CD14-positive monocyte (primary cell): ENCODE data around the gene RPL10. TPM values are rescaled to one million over a fixed set of nuclear protein-coding genes. Genes with fewer than 3 reads are reported as not detected.

Experiments
- DNase-seq, 3 donors: peaks; one replicate each; pipeline ENCODE4 v3.0.0-alpha.2; 2011 to 2022
- H2AFZ ChIP-seq: 2 replicates; pipeline ENCODE4 v1.6.0; 2012; ENCODE audit warnings: mild to moderate bottlenecking, low read depth, low read length, inconsistent platforms; ENCODE audit not compliant: insufficient read depth, poor library complexity, severe bottlenecking
- H3K27ac ChIP-seq, 2 donors: 1 replicate in 1 of 2; 2 replicates in 1 of 2; pipeline ENCODE4 v1.5.1; 2012 to 2013; ENCODE audit warnings: low read length in 2 of 2, control low read depth in 1 of 2, inconsistent platforms in 1 of 2, low read depth in 1 of 2, mild to moderate bottlenecking in 1 of 2
- H3K27me3 ChIP-seq, 2 donors: one replicate each; pipeline versions ENCODE4 v1.6.0 to v1.6.1; 2011 to 2013; ENCODE audit warnings: low read length in 2 of 2; ENCODE audit not compliant: control insufficient read depth in 2 of 2, insufficient read depth in 2 of 2
- H3K36me3 ChIP-seq, 2 donors: replicated peaks in 1 of 2; 1 replicate in 1 of 2; 2 replicates in 1 of 2; pipeline versions ENCODE4 v1.5.1 to v1.6.1; 2012 to 2013; ENCODE audit warnings: low read length in 2 of 2, control low read depth in 1 of 2, inconsistent platforms in 1 of 2, mild to moderate bottlenecking in 1 of 2; ENCODE audit not compliant: insufficient read depth in 2 of 2, control insufficient read depth in 1 of 2
- H3K4me1 ChIP-seq, 2 donors: 1 replicate in 1 of 2; 2 replicates in 1 of 2; pipeline versions ENCODE4 v1.5.1 to v1.6.1; 2012 to 2013; ENCODE audit warnings: low read length in 2 of 2, control low read depth in 1 of 2, inconsistent platforms in 1 of 2, mild to moderate bottlenecking in 1 of 2, moderate library complexity in 1 of 2; ENCODE audit not compliant: insufficient read depth in 2 of 2, control insufficient read depth in 1 of 2
- H3K4me2 ChIP-seq: replicated peaks from 2 replicates; pipeline ENCODE3; 2012; ENCODE audit warnings: low read length, moderate library complexity, mild to moderate bottlenecking; ENCODE audit not compliant: poor library complexity, severe bottlenecking; ENCODE audit errors: extremely low read depth
- H3K4me3 ChIP-seq, 3 experiments: fragments of 200-600 bp in 1 of 3; sonication (generic) in 1 of 3; replicated peaks in 1 of 3; 1 replicate in 2 of 3; 2 replicates in 1 of 3; pipeline ENCODE4 v1.5.1; 2011 to 2013; ENCODE audit warnings: low read length in 3 of 3, mild to moderate bottlenecking in 3 of 3, control low read depth in 2 of 3, low read depth in 2 of 3, inconsistent platforms in 1 of 3, moderate library complexity in 1 of 3
- H3K79me2 ChIP-seq: 2 replicates; pipeline ENCODE4 v1.6.0; 2012; ENCODE audit warnings: mild to moderate bottlenecking, control low read depth, inconsistent platforms, low read length, moderate library complexity; ENCODE audit not compliant: insufficient read depth
- H3K9ac ChIP-seq: 2 replicates; pipeline ENCODE4 v1.6.0; 2017; ENCODE audit warnings: low read length, mild to moderate bottlenecking; ENCODE audit not compliant: insufficient read depth, poor library complexity, severe bottlenecking
- H3K9me3 ChIP-seq, 2 donors: replicated peaks in 1 of 2; 1 replicate in 1 of 2; 2 replicates in 1 of 2; pipeline versions ENCODE4 v1.5.1 to v1.6.1; 2012 to 2013; ENCODE audit warnings: low read length in 2 of 2, control low read depth in 1 of 2; ENCODE audit not compliant: control insufficient read depth in 1 of 2, insufficient read depth in 1 of 2
- H4K20me1 ChIP-seq: 2 replicates; pipeline ENCODE4 v1.6.0; 2012; ENCODE audit warnings: mild to moderate bottlenecking, low read length, control low read depth, moderate library complexity; ENCODE audit not compliant: insufficient read depth
- H3K27ac Mint-ChIP-seq, 7 donors: one replicate each; pipeline ENCODE4 v1.8.0; 2020; ENCODE audit warnings: mild to moderate bottlenecking in 7 of 7, mixed read lengths in 7 of 7, moderate library complexity in 6 of 7, inconsistent platforms in 2 of 7
- H3K27me3 Mint-ChIP-seq, 3 donors: one replicate each; pipeline ENCODE4 v1.8.0; 2021 to 2022; ENCODE audit warnings: low read depth in 3 of 3, mild to moderate bottlenecking in 3 of 3, mixed read lengths in 3 of 3, moderate library complexity in 3 of 3, inconsistent platforms in 1 of 3
- H3K36me3 Mint-ChIP-seq, 2 donors: one replicate each; pipeline ENCODE4 v1.8.0; 2020; ENCODE audit warnings: mixed read lengths in 2 of 2, inconsistent platforms in 1 of 2, mild to moderate bottlenecking in 1 of 2
- H3K4me1 Mint-ChIP-seq: one replicate; pipeline ENCODE4 v1.8.0; 2020; ENCODE audit warnings: mild to moderate bottlenecking, mixed read lengths
- H3K4me3 Mint-ChIP-seq, 2 donors: one replicate each; pipeline ENCODE4 v1.8.0; 2020; ENCODE audit warnings: mild to moderate bottlenecking in 2 of 2, mixed read lengths in 2 of 2, moderate library complexity in 1 of 2
- H3K9me3 Mint-ChIP-seq, 7 donors: one replicate each; pipeline ENCODE4 v1.8.0; 2020 to 2022; ENCODE audit warnings: mixed read lengths in 7 of 7, mild to moderate bottlenecking in 6 of 7, moderate library complexity in 6 of 7, inconsistent platforms in 2 of 7
- WGBS: methylation state at CpG from one replicate; pipeline ENCODE4 v1.1.5; 2013; ENCODE audit warnings: missing lambda C conversion rate; ENCODE audit not compliant: insufficient coverage; 5-methylcytosine and 5-hydroxymethylcytosine counted together
- intact Hi-C, 2 donors: fragments of 100-400 bp; cut with micrococcal nuclease; formaldehyde crosslinking; loops; one replicate each; pipeline versions ENCODE4 v1.15.0 to v1.15.1; 2023
- polyA plus RNA-seq, 3 donors: library from polyadenylated mRNA; depleted of rRNA in 1 of 3; unstranded in 2 of 3; stranded (reverse) in 1 of 3; fragments of 300-500 nt in 2 of 3; fragments of >200 nt in 1 of 3; fragmentation: Illumina TruSeq in 2 of 3; gene quantifications; 1 replicate in 2 of 3; 2 replicates in 1 of 3; pipeline ENCODE4 v1.2.3, GENCODE V29; 2012 to 2021
- TF ChIP-seq, protein P1 (sequence below): fragments of 200-600 bp; IDR thresholded peaks from one replicate; pipeline ENCODE4 v1.8.0; 2022; ENCODE audit warnings: antibody characterized with exemption, mild to moderate bottlenecking

Gene RPL10
- polyA plus RNA-seq, 3 donors, result 1,536 to 5,639 (median 1,724) TPM

DNA sequence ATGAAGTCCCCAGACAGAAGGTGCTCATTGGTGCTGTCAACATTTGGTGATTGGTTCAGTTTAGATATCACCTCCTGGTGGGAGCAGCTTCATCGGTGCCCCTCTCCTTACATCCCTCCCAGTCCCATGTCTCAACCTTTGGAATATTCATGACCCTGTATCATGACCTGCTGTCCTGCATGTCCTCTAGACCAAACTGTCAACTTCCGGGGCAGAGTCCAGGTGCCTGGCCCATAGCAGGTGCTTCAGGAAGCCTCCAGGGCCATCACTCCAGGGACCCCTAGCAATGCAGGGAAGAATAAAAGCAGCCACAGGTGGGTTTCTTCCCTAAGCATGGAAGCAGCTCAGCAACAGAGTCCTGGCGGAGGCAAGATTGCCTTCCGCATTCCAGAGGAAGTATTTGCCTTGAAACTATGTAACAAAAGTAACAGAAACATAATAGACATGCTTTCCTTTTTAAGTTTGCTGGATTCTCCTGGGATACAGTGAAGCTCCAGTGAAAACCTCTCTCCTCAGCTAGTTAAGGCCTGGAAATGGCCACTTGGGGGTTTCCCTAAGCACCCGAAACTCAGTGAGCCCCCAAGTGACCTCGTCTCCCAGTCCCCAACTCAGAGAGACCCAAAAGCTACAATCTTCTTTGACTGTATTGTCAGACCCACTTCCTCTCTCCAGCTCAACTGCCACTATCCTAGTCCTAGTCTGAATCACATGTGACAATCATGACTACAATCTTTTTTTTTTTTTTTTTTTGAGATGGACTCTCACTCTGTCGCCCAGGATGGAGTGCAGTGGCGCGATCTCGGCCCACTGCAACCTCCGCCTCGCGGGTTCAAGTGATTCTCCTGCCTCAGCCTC lies 29.0 kb downstream of the RPL10 start:
- Mint-ChIP-seq H3K27ac (peak overlapping the region; percentile 30 to 99 (median 90)), H3K4me3 (peak overlapping the region; percentile 81 to 84), H3K9me3 (peaks cover 0 to 21% (median 5%) of the 10 kb centered on the region in 7 donors), H3K36me3 (peaks cover under 1 to 5% of the 10 kb centered on the region in 2 donors), H3K4me1 (peaks cover 50% of the 10 kb centered on the region), H3K27me3 (peaks cover 0 to 2% (median 0%) of the 10 kb centered on the region in 3 donors)
- peak overlapping the region in 1 of 3 experiments; percentile 87 for H3K4me3 ChIP-seq
- peaks cover under 1 to 1% of the 10 kb centered on the region in 2 donors for H3K36me3 ChIP-seq
- H2AFZ ChIP-seq, result no peak overlapping the region
- TF ChIP-seq, protein P1, sequence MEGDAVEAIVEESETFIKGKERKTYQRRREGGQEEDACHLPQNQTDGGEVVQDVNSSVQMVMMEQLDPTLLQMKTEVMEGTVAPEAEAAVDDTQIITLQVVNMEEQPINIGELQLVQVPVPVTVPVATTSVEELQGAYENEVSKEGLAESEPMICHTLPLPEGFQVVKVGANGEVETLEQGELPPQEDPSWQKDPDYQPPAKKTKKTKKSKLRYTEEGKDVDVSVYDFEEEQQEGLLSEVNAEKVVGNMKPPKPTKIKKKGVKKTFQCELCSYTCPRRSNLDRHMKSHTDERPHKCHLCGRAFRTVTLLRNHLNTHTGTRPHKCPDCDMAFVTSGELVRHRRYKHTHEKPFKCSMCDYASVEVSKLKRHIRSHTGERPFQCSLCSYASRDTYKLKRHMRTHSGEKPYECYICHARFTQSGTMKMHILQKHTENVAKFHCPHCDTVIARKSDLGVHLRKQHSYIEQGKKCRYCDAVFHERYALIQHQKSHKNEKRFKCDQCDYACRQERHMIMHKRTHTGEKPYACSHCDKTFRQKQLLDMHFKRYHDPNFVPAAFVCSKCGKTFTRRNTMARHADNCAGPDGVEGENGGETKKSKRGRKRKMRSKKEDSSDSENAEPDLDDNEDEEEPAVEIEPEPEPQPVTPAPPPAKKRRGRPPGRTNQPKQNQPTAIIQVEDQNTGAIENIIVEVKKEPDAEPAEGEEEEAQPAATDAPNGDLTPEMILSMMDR, result no peak
- 100% methylated on average over 1 of the region's 13 CpGs for WGBS
- no peaks in the 10 kb centered on the region for H3K27me3 ChIP-seq
- no peaks in the 10 kb centered on the region for H3K9me3 ChIP-seq
- H3K27ac ChIP-seq, result peak overlapping the region; percentile 78
- intact Hi-C loops, result loop anchor here in 1 of 2 donors (2.0 kb wide), 1 partner anchor 14 kb away; no protein-coding TSS in a partner anchor
- DNase-seq, result peak; percentile 34 to 72 (median 50)
- no peaks in the 10 kb centered on the region for H4K20me1 ChIP-seq
- H3K4me2 ChIP-seq, result peak overlapping the region; percentile 12
- H3K4me1 ChIP-seq, result peaks cover 49 to 64% of the 10 kb centered on the region in 2 donors
- H3K9ac ChIP-seq, result no peak overlapping the region
- H3K79me2 ChIP-seq, result peaks cover 36% of the 10 kb centered on the region

DNA sequence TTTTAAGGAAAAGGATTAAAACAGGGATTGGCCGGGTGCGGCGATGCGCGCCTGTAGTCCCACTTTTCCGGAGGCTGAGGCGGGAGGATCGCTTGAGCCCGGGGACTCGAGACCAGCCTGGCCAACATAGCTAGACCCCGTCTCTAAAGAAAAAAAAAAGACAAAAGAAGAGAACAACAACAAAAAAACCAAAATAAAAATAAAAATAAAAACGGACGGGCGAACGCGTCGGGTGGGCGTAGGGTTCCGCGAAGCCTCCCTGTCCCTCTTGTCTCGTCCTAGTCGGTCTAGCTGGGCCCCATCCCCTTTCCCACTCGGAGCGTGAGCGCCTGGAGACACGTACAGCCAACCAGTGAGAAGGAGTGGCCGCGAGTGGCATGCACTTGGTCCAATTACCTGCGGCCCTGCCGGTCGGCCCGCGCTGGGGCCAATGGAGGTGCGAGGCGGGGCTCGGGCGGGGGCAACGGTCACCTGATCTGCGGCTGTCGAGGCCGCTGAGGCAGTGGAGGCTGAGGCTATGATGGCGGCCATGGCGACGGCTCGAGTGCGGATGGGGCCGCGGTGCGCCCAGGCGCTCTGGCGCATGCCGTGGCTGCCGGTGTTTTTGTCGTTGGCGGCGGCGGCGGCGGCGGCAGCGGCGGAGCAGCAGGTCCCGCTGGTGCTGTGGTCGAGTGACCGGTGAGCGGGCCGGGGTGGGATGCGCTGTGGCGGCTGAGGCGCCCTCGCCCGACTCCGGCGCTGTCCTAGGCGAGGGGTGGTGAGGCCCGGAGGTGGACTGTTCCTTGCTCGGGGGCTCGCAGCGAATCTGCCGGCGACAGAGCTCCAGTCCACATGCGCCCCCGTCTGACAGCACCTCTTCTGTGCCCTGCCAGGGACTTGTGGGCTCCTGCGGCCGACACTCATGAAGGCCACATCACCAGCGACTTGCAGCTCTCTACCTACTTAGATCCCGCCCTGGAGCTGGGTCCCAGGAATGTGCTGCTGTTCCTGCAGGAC lies 30.3 kb downstream of the RPL10 start, which contains the start of gene ATP6AP1:
ATP6AP1 (plus strand) TSS at position 502 of the 996 bp plus-strand sequence; CDS start at position 518, 16 bp downstream.
- Mint-ChIP-seq H3K4me1 (peaks cover 51% of the 10 kb centered on the region), H3K4me3 (peak within 1 kb of the TSS; percentile 81 to 84), H3K36me3 (peaks cover 12 to 15% of the 10 kb centered on the region in 2 donors), H3K9me3 (peaks cover 0 to 21% (median 5%) of the 10 kb centered on the region in 7 donors), H3K27ac (peak within 1 kb of the TSS; percentile 90 to 99 (median 95)), H3K27me3 (peaks cover 0 to 2% (median 0%) of the 10 kb centered on the region in 3 donors)
- TF ChIP-seq, protein P1, result no peak
- 8% methylated on average over 60 of the region's 87 CpGs for WGBS
- H3K36me3 ChIP-seq, result peaks cover 13 to 14% of the 10 kb centered on the region in 2 donors
- peak within 1 kb of the TSS; percentile 39 for H2AFZ ChIP-seq
- H3K27me3 ChIP-seq, result no peaks in the 10 kb centered on the region
- peak within 1 kb of the TSS; percentile 78 to 92 for H3K27ac ChIP-seq
- H3K9ac ChIP-seq, result peak within 1 kb of the TSS; percentile 76
- intact Hi-C loops, result no loop called here
- H3K4me1 ChIP-seq, result peaks cover 50 to 67% of the 10 kb centered on the region in 2 donors
- peaks cover 43% of the 10 kb centered on the region for H3K79me2 ChIP-seq
- peak; percentile 87 to 92 (median 89) for DNase-seq
- no peaks in the 10 kb centered on the region for H3K9me3 ChIP-seq
- H3K4me3 ChIP-seq, result peak within 1 kb of the TSS; percentile 78 to 87 (median 79)
- peak within 1 kb of the TSS; percentile 82 for H3K4me2 ChIP-seq
- no peaks in the 10 kb centered on the region for H4K20me1 ChIP-seq
